ENCODE data around the gene LYZ.

Gene LYZ

DNA sequence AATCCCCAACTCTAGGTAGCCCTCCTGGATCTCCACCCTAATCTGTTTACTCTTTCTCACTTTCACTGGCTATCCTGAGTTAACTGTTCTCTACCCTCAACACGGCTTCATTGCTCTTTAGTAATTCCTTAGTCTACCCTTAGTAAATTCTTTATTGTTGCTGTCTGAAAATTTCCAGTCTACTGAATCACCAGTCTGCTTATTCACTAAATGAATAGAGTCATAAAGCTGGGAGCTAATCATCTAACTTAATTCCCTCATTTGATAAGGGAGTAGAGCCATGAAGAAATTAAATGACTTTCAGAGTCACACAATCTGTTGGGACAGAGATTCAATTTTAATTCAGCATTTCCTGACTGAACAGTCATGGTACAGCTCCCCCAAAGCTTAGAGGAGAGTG, 47.9 kb downstream of the LYZ start:
- in situ Hi-C loops (cut with MboI; ENCODE audit: low pct_unique_long_range_greater_than_20kb, low sequenced_read_pairs, unreplicated experiment): loop anchor here (25.0 kb wide), 1 partner anchor 191 kb away; the partner anchor contains the start of gene CCT2
- TF ChIP-seq, protein P1, sequence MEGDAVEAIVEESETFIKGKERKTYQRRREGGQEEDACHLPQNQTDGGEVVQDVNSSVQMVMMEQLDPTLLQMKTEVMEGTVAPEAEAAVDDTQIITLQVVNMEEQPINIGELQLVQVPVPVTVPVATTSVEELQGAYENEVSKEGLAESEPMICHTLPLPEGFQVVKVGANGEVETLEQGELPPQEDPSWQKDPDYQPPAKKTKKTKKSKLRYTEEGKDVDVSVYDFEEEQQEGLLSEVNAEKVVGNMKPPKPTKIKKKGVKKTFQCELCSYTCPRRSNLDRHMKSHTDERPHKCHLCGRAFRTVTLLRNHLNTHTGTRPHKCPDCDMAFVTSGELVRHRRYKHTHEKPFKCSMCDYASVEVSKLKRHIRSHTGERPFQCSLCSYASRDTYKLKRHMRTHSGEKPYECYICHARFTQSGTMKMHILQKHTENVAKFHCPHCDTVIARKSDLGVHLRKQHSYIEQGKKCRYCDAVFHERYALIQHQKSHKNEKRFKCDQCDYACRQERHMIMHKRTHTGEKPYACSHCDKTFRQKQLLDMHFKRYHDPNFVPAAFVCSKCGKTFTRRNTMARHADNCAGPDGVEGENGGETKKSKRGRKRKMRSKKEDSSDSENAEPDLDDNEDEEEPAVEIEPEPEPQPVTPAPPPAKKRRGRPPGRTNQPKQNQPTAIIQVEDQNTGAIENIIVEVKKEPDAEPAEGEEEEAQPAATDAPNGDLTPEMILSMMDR (IDR thresholded peaks at IDR 0.05; ENCODE audit: extremely low read depth, insufficient read depth, missing control alignments): no peak
- no peak for DNase-seq (ENCODE audit: low spot score)

DNA sequence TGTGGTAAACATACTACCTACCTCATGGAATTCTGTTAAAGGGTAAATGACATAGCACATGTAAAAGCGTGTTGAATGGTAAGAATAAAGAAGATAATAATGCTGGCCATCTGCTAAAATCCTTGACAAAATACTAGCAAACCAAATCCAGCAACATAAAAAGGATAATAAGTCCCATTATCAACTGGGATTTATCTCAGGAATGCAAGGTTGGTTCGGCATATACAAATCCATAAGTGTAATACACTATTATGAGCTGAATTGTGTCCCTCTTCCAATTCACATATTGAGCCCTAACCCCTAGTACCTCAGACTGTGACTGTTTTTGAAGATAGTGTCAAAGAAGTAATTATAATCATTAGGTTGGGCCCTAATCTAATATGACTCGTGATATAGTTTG, 48.8 kb downstream of the LYZ start:
- in situ Hi-C loops (cut with MboI; ENCODE audit: low pct_unique_long_range_greater_than_20kb, low sequenced_read_pairs, unreplicated experiment): loop anchor here (25.0 kb wide), 1 partner anchor 190 kb away; the partner anchor contains the start of gene CCT2
- no peak for DNase-seq (ENCODE audit: low spot score)
- TF ChIP-seq, protein P1 (IDR thresholded peaks at IDR 0.05; ENCODE audit: extremely low read depth, insufficient read depth, missing control alignments): no peak

DNA sequence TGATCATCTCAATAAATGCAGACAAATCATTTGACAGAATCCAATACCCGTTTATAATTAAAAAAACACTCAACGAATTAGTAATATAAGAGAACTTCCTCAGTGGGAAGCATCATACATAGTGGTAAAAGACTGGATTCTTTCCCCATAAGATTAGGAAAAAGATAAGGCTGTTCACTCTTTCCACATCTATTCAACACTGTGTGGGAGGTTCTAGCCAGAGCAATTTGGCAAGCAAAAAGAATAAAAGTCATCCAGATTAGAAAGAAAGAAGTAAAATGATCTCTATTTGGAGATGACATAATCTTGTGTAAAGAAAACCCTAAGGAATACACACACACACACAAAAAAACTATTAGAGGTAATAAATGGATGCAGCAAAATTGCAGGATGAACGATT, 49.8 kb downstream of the LYZ start:
- DNase-seq (ENCODE audit: low spot score): no peak
- TF ChIP-seq, protein P1 (IDR thresholded peaks at IDR 0.05; ENCODE audit: extremely low read depth, insufficient read depth, missing control alignments): no peak
- in situ Hi-C loops (cut with MboI; ENCODE audit: low pct_unique_long_range_greater_than_20kb, low sequenced_read_pairs, unreplicated experiment): loop anchor here (25.0 kb wide), 1 partner anchor 189 kb away; the partner anchor contains the start of gene CCT2

DNA sequence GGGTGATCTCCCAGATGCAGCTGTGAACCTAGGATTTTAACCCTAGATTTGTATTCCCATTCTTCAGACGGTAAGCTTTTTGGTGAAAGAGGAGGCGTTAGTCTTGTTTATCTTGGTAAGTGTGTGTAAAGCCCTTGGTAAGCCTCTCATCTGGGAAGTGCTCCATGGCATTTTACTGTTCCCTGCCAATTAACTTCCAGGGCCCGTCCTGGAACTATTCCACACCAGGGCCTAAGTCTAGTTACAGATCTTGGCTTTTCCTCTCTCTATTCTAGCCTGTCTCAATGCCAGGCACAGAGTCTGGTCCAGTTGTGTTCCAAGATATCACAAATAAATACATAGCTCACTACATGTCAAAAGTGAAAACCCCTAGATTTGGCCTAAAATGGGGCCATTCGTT, 53.8 kb downstream of the LYZ start:
- TF ChIP-seq, protein P1 (IDR thresholded peaks at IDR 0.05; ENCODE audit: extremely low read depth, insufficient read depth, missing control alignments): no peak
- no peak for DNase-seq (ENCODE audit: low spot score)
- in situ Hi-C loops (cut with MboI; ENCODE audit: low pct_unique_long_range_greater_than_20kb, low sequenced_read_pairs, unreplicated experiment): no loop called here

All from GM13977 (cell line).